Stimulated activated CD8-positive, alpha-beta memory T cell treated with anti-CD3 and anti-CD28 coated beads, Interleukin-4, amount 100 ng/mL, for 48 hours (primary cell): ENCODE data around the gene BBIP1.

Experiments used
- DNase-seq: peaks from one replicate; pipeline ENCODE4 v3.0.0-alpha.2; 2020

Gene BBIP1, protein sequence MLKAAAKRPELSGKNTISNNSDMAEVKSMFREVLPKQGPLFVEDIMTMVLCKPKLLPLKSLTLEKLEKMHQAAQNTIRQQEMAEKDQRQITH

GRCh38 chr10:110918643-110919348 lies at the start of gene BBIP1:
Gene BBIP1, minus strand, starts transcription at chr10:110919180. Its CDS starts 1,023 bp downstream, at chr10:110918157.
- DNase-seq = no peak

DNA sequence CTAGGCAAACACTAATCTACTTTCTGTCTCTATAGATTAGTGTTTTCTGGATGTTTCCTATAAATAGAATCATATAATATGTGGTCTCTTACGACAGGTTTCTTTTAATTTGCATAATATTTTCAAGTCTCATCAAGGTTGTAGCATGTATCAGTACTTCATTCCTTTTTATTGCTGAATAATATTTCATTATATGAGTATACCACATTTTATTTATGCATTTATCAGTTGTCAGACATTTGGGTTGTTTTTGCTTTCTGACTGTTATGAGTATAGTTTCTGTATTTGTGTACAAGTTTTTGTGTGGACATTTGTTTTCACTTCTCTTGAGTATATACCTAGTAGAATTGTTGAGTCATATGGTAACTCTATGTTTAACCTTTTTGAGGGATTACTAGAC lies 48.7 kb upstream of the BBIP1 start:
- DNase-seq = no peak

DNA sequence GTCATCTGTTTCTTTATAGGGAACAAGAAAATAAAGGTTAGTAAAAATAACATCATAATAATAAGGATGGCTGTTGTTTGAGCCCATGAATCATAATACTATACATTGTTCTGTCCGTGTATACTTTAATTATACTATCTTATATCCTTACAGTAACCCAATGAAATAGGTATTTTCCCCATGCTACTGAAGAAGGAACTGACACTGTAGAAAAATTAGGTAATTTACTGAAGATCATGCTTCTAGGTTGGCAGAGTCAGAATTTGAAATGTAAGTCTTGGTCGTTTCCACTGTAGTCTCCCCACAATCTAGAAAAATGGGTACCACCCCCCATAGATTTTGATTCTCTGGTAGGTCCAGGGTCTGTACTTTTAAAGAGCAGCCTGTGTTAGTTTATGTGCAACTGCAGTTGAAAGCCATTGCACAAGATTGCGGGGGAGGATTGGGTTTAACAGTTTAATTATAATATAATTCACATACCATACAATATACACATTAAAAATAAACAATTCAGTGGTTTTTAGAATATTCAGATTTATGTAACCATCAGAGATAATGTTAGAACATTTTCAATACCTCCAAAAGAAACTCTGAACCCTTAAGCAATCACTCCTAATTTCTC lies 48.1 kb upstream of the BBIP1 start:
- no peak for DNase-seq

DNA sequence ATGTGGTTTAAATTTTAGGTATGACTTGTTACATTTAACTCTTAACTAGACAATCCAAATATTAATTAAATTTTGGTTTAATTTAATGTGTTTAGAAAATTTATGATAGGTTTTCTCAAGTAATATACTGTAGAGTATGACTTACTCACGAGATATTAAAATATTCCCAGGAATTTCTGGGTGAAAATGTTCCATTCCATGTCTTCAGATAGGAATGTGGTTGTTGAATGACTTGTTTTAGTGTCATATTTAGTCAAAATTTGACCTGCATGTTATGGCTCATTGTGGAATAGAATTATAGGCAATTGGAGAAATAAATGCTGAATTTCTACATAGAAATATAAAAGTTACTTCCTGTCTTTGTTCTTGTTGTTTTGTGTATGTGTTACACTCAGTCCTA lies 47.2 kb upstream of the BBIP1 start:
- DNase-seq = no peak

- no peak for DNase-seq
Measured at GRCh38 chr10:110965216-110965615, 46.2 kb upstream of the BBIP1 start.

- DNase-seq = no peak
Measured at GRCh38 chr10:110964681-110965080, 45.7 kb upstream of the BBIP1 start.

DNA sequence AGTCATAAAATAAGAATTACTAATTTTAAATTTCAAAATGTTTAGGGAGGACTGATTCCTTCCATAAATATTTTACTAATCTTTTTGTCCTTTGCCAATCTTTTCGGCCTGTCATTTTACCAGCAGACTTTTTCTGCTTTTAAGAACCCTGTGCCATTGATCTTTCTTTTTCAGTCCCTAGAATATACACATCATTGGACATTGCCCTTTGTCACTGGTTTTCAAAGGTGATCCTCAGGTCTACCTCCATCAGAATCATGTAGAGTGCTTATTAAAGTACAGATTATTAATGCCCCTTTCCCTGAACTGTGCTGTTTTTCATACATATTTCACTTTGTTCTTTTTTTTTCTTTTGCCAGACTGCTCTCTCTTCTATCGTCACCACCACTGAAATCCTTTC lies 44.2 kb upstream of the BBIP1 start:
- no peak for DNase-seq

DNA sequence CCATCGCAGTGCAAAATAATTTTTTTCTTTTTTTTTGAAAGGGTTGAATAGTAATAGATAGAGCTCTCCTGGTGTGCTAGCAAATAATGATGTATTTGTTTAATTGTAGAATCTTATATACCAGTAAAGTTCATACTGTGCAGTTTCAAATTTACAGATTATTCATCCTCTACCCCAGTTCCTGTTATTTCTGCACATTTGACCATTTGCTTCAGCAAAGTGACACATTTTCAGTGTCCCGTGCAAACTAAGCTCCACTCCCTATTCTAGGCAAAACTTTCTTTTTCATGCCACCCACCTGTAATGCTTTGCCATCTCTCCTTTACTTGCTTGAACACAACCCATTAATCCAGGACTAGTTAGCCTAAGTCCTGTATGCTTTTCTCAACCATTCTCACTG lies 43.5 kb upstream of the BBIP1 start:
- DNase-seq = no peak

DNA sequence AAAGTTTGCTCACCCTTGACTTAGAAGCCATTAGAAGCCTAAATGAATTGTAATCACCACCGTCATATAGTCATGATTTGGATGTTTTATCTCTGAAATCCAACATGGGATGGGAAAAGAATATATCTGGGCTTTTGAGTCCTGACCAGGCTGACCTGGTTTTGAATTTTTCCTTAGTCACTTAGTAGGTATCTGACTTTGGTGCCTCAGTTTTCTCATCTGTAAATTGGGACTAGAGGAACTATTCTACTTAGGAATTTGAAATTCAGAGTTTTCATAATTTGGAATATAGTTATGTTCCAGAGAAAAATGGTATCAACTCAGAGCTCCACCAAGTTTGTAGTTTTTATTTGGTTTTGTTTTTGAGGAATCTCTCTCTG lies 41.3 kb upstream of the BBIP1 start:
- DNase-seq = no peak

DNA sequence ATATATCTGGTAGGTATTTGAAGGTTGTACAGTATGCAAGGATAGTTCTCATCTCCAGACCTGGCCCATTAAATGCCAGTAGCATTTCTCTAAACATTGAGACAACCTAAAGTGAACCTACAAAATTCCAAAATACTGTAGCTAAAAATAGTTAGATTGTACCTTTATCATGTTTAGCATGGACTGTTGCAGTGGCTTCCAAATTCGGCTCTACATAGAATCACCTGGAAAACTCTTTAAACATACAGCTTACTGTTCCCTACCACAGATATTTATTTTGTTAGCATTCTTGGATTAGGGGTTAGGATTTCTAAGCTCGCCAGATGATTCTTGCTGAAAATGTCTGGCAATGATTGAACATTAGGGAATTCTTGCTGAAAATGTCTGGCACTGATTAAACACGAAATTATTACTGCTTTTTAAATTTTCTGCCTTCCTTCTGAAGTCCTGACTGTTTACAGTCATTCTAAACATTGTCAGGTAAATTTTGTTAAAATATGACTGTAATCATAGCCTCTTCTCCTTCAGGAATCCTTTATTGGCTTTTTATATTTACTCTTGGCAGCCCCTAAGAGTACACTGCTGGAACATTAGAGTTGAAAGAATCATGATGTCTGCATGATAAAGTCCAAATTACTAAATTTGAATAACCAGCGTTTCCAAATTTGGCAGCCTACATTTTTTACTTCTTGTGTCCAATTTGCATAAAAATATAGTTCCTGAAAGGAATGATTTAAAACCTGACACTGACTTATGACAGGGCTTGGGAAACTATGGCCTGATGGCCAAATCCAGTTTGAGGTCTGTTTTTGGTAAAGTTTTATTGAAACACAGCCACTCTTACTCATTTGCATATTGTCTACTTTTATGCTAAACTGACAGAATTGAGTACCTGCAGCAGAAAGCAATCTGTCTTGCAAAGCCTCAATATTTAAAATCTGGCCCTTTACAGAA lies 40.7 kb upstream of the BBIP1 start:
- no peak for DNase-seq

DNA sequence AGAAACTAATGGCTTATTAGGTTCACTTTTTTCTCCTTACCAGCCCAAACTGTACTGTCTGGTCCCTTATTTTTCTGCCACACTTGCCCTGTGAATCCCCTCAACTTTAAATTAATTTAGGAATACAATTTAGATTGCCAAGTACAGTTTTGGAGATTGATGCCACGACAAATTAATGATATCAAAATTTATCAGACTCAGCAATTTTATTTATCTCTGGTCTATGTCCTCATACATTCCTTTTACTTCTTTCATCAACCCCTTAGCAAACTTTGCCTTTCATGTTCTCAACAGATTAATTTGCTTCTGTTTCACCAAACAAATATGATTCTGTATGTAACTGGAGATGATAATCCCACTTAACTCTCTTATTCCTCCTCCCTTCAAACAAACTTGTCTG lies 38.6 kb upstream of the BBIP1 start:
- DNase-seq = no peak

DNA sequence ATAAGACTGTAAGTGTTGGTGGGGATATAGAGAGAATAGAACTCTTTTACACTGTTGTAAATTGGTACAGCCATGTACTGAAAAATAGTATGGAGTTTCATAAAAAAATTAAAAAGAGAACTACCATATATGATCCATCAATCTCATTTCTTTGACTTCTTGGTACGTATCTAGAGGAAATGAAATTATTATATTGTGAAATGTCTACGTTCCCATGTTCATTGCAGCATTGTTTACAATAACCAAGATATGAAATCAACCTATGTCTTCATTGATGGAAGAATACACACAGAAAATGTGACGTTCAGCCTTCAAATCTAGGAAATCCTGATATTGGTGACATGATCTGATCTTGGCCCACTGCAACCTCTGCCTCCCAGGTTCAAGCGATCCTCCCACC lies 32.4 kb upstream of the BBIP1 start:
- DNase-seq = no peak

DNA sequence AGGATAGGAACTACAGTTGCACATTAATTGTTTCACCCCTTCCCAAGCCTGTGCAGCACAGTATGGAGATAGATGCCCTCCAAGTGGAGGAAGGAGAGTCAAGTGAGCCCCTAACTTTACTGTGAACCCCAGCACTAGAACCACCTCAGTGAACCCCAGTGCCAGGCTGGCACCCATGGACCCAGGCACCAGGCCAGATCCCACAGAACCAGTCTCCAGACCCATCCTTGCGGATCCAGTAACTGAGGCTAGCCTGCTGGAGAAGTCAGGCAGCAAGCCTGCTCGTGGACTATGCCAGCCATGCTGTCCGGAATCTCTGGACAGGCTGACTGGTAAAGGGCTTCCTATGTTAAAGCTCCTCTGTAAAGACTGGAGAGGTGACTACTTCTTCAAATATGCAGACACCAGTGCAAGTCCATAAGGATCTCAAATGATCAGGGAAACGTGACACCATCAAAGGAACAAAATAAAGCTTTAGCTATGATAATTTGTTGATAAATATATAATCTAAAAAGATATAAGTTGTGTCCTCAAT lies 28.1 kb upstream of the BBIP1 start:
- no peak for DNase-seq

DNA sequence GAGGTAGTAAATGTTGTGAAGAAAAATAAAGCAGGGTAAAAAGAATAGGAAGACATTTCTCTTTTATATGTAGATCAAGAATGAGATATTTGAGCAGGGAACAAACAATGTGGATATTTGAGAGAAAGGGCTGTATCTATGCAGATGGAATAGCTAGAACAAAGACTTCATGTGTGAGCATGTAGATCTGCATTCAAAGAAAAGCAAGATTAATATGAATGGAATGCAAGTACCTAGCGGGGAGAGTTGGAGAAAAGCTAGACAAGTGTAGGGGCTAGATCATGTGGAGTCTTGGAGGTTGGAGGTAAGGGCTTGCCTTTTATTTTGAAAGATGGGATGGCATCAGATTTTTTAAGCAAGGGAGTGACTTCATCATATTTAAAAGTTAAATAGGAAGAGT lies 27.5 kb upstream of the BBIP1 start:
- DNase-seq = no peak

DNA sequence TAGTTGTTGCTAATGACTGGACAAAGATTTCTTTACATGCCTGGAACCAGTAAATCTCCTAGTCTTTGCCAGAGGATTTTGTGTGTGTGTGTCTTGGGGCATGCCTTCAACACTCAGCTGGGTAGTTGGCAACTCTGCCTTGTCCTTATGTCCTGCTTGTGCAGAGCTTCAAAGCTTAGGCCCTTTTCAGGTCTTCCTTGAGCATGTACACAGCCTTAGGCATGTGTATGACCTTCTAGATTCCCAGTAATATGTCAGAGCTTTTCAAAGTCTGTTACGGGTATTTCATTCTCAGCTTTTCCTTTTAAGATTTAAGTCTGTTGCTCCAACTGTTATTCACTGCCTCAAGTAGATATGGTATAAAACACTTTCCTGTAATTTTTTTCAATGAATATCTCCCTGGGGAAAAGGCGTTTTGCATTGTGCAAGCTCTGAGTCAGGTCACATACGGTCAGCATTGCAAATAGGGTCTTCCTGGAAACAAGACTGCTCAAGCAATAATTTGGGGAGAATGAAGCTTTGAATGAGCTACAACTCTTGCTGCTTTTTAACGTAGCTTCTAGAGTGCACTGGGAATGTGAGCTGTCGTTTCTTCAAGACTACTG lies 25.9 kb upstream of the BBIP1 start:
- DNase-seq = no peak

GRCh38 chr10:110939419-110939818 lies 20.4 kb upstream of the BBIP1 start:
- no peak for DNase-seq

DNA sequence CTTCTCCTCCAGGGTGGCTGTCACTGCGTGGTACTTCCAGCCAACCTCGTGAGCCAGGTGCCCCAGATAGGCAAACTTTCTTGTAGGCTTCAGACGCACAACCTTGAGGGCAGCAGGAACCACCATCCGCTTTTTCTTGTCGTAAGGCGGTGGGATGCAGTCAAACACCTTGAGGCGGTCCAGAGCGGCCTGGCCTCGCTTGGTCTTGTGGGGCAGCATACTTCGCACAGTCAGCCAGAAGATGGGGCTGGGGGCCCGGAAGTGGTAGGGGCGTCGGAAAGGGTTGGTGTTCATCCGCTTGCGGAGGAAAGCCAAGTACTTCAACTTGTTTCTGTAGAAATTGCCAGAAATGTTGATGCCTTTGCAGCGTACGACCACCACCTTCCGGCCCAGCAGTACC lies 17.8 kb upstream of the BBIP1 start:
- DNase-seq = no peak

- DNase-seq = no peak
Measured at GRCh38 chr10:110932505-110933180, 13.7 kb upstream of the BBIP1 start.

GRCh38 chr10:110931769-110932381 lies 12.9 kb upstream of the BBIP1 start:
- no peak for DNase-seq

GRCh38 chr10:110927461-110927860 lies 8.5 kb upstream of the BBIP1 start:
- no peak for DNase-seq

GRCh38 chr10:110923856-110924493 lies 5.0 kb upstream of the BBIP1 start:
- DNase-seq = no peak
